ENCODE results near the gene TMEM156.

TMEM156 gene, protein sequence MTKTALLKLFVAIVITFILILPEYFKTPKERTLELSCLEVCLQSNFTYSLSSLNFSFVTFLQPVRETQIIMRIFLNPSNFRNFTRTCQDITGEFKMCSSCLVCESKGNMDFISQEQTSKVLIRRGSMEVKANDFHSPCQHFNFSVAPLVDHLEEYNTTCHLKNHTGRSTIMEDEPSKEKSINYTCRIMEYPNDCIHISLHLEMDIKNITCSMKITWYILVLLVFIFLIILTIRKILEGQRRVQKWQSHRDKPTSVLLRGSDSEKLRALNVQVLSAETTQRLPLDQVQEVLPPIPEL

DNA sequence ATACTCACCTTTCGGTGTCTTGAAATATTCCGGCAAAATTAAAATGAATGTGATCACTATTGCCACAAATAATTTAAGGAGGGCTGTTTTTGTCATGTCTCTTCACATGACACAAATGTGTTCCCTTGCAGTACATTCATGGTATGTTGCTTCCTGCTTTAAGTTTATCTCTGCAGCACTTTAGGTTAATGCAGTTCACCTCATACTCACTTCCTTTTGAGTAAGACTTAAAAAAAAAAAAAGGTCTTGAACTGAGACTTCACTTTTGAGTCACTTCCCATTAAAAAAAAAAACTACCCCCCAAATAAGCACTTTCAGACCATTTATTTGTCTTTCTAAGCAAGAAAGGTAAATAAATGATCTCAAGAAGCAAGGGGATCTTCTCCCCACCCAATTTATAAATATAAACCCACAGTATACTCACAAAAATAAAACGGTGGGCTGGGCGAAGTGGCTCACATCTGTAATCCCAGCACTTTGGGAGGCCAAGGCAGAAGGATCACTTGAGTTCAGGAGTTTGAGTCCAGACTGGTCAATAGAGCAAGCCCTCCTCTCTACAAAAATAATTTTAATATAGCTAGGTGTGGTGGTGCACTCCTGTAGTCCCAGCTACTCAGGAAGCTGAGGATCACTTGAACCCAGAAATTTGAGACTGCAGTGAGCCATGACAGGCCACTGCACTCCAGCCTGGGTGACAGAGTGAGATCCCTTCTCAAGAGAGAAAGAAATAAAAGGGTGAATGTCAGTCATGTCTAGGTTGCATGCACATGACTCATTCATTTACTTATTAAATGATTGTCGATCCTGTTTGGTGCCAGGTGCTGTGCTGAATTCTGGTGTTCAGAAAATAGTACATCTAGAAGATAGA is at the start of gene TMEM156:
TMEM156 (minus strand) TSS at position 192 of the 868 bp plus-strand sequence; CDS start at position 96, 96 bp downstream.
- no peak for DNase-seq

DNA sequence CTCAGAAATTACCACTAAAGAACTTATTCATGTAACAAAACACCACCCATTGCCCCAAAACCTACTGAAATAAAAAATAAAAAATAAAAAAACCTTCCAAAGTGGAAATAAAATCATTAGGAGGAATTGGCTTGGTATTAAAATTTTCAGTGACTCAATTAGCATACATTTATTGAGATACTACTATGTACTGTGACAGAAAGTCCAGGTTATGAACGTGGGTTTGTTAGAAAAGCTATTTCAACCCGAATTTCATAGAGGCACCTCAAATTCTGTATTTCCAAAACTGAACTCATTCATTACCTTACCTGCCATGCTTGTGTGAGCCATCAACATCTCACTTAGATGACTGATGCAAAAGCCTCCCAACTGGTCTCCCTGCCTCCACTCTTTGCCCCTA is 46.6 kb upstream of the TMEM156 start:
- DNase-seq = no peak

GRCh38 chr4:39068907-39069306 is 36.7 kb upstream of the TMEM156 start:
- no peak for DNase-seq

- no peak for DNase-seq
These were observed 35.2 kb upstream of the TMEM156 start for GRCh38 chr4:39067451-39067850.

- DNase-seq = no peak
These were observed 34.8 kb upstream of the TMEM156 start for GRCh38 chr4:39067031-39067430.

- DNase-seq = no peak
These were observed 34.2 kb upstream of the TMEM156 start for GRCh38 chr4:39066371-39066770.

DNA sequence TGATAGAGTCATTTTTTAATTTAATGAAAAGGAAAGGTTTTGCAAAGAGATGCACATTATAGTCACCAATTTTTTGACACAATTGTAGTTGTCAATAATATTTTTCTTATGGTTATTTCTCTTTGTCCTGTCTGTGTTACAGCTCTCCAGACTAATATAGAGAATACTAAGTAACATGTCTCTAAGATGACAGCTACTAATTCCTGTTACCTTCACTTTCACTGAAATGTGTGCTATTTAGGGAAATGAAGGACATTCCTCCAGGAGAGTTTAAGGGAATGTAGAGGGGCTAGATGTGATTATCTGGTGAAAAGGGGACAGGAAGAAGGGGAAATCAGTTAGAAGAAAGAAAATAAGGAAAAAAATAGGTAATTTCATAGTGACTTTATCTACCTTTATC is 31.2 kb upstream of the TMEM156 start:
- DNase-seq = no peak

DNA sequence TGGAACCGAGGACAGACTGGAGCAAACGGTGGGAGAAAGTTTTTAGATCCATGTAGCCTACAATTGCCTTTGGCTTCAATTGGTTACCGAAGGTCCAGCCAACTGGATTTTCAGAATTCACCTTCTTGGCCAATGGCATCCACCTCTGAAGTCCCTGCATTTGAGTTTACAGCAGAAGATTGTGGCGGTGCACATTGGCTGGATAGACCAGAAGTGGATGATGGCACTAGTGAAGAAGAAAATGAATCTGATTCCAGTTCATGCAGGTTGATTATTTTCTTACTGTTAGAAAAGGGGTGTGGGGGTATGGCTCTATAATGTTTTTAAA is 30.5 kb upstream of the TMEM156 start:
- no peak for DNase-seq

- DNase-seq = no peak
These were observed 30.0 kb upstream of the TMEM156 start, which contains the start of gene KLHL5 for GRCh38 chr4:39062094-39062769. Gene KLHL5 (plus strand): TSS chr4:39062232. CDS start chr4:39062653, 421 bp downstream.

GRCh38 chr4:39061457-39061856 is 29.2 kb upstream of the TMEM156 start:
- no peak for DNase-seq

DNA sequence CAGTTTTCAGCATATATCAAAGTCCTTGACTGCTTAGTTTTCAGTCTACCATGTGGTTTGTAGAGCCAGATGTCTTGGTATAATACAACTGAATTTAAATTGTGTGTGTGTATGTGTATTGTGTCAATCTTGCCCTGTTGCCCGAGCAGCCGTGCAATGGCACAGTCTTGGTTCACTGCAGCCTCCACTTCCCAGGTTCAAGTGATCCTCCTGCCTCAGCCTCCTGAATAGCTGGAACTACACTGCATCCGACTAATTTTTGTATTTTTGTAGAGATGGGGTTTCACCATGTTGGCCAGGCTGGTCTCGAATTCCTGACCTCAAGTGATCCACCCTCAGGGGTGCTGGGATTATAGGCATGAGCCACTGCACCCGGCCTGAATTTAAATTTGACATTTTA is 23.8 kb upstream of the TMEM156 start:
- DNase-seq = no peak

DNA sequence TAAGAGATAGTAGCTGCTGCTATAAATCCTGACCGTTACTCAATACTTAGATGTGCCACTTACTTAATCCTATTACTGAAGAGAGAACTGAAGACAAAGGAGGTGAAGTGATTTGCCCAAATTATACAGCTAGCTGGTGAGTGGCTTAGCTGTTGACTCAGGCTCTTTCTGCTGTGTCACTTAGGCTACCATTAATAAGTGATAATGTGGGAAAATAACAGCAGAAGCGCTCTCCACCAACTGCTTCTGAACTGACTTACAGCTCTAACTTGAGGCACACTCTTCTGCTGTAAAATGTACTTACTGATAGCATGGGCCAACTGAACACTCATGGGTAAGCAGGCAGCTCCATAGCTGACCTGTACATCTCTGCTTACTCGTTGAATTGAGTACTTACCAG is 22.3 kb upstream of the TMEM156 start:
- no peak for DNase-seq

GRCh38 chr4:39053983-39054382 is 21.8 kb upstream of the TMEM156 start:
- no peak for DNase-seq

DNA sequence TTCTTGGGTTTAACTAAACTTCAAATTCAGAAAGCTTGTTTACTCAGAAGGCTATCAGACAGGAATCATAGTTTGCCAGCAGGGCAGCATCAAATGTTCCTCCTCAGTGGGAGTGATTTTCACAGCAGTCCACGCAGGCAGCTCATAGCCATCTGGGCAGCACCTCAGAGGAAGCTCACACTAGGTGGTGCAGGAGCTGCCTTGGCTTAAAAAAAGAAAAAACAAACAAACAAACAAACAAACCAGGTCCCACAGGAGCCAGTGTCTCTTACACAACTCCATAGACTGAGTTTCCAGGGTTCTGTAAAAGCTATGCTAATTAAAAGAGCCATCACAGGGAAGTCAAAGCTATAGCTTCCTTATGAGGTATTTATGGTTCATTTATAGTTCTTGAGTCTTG is 19.3 kb upstream of the TMEM156 start:
- no peak for DNase-seq

- no peak for DNase-seq
These were observed 18.4 kb upstream of the TMEM156 start for GRCh38 chr4:39050590-39050989.

- DNase-seq = no peak
These were observed 16.1 kb upstream of the TMEM156 start for GRCh38 chr4:39048311-39048710.

GRCh38 chr4:39047681-39048080 is 15.5 kb upstream of the TMEM156 start:
- DNase-seq = no peak

GRCh38 chr4:39046249-39046648 is 14.0 kb upstream of the TMEM156 start:
- no peak for DNase-seq

DNA sequence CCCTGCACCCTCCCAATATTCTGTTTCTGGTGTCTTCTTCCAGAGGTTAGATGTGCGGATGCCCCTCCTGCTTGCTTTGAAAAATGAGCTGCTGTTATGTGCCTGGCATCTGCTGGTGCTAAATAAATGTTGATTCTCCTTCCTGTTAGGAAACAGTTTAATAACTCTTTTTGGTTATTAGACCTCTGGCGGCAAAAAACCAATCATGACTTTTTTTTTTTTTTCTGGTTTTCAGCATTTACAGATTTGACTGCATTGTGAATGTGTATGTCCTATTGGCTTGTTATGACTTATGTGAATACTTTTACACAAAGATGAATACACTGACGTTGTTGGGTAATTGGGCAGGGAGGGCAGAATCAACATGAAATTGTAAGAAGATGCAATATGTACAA is 13.6 kb upstream of the TMEM156 start:
- no peak for DNase-seq

- DNase-seq = no peak
These were observed 13.0 kb upstream of the TMEM156 start for GRCh38 chr4:39044956-39045826.

GRCh38 chr4:39044364-39044955 is 12.3 kb upstream of the TMEM156 start:
- DNase-seq = peak; percentile 33

- no peak for DNase-seq
These were observed 11.7 kb upstream of the TMEM156 start for GRCh38 chr4:39043861-39044363.
